IMR-90 (cell line): ENCODE measurements around the gene CTSO. TPM values are rescaled to one million over a fixed set of nuclear protein-coding genes. Genes with fewer than 3 reads are reported as not detected.

Source experiments
- ATAC-seq: fragments of 200-7000 bp; cut with Tn5 transposase; 2 replicates; pipeline ENCODE4 v1.9.1; 2020; ENCODE audit warnings: low read depth, mild to moderate bottlenecking, moderate library complexity
- BruUV-seq: library from RNA; stranded (reverse); fragments of 400-500 nt; replicated peaks from 2 replicates; lab custom pipeline; 2021; lab: Mats Ljungman, UMichigan
- CTCF ChIA-PET: fragments of 300-600 bp; formaldehyde crosslinking; extraction: SDS; loops from one replicate; lab custom pipeline; 2021; ENCODE audit warnings: antibody characterized with exemption; lab: Yijun Ruan, JAX
- POLR2A ChIA-PET: fragments of 300-600 bp; sonication (Branson Sonifier 250); formaldehyde crosslinking; loops from one replicate; lab custom pipeline; 2022; ENCODE audit warnings: antibody characterized with exemption; ENCODE audit not compliant: unreplicated experiment; lab: Charles Lee
- DNase-seq: peaks from one replicate; pipeline ENCODE4 v3.0.0; 2013
- H2AFZ ChIP-seq: replicated peaks from 2 replicates; pipeline ENCODE3; 2013; ENCODE audit warnings: low read length, mild to moderate bottlenecking; ENCODE audit not compliant: poor library complexity
- H2AK5ac ChIP-seq: 2 replicates; pipeline ENCODE4 v1.6.1; 2013; ENCODE audit warnings: low read depth, low read length, inconsistent platforms
- H2AK9ac ChIP-seq: replicated peaks from 2 replicates; pipeline ENCODE3; 2013; ENCODE audit warnings: mild to moderate bottlenecking, low read depth, low read length, moderate library complexity; ENCODE audit not compliant: poor library complexity
- H2BK120ac ChIP-seq: 2 replicates; pipeline ENCODE4 v1.6.1; 2013; ENCODE audit warnings: low read depth, low read length, inconsistent platforms
- H2BK15ac ChIP-seq: 3 replicates; pipeline ENCODE4 v1.6.1; 2013; ENCODE audit warnings: low read depth, low read length, inconsistent platforms
- H2BK20ac ChIP-seq: 2 replicates; pipeline ENCODE4 v1.6.1; 2013; ENCODE audit warnings: low read depth, mild to moderate bottlenecking, inconsistent platforms, low read length, moderate library complexity
- H2BK5ac ChIP-seq: 2 replicates; pipeline ENCODE4 v1.6.1; 2013; ENCODE audit warnings: mild to moderate bottlenecking, low read depth, low read length, inconsistent platforms; ENCODE audit not compliant: poor library complexity, severe bottlenecking
- H3K14ac ChIP-seq: replicated peaks from 2 replicates; pipeline ENCODE4 v1.6.1; 2013; ENCODE audit warnings: low read depth, low read length, inconsistent platforms
- H3K18ac ChIP-seq: 2 replicates; pipeline ENCODE4 v1.6.1; 2013; ENCODE audit warnings: low read depth, low read length, control low read depth
- H3K23ac ChIP-seq: 2 replicates; pipeline ENCODE4 v1.6.1; 2013; ENCODE audit warnings: low read depth, low read length, inconsistent platforms
- H3K27ac ChIP-seq: 2 replicates; pipeline ENCODE4 v1.5.1; 2013; ENCODE audit warnings: mild to moderate bottlenecking, control low read depth, low read length; ENCODE audit not compliant: insufficient read depth
- H3K27me3 ChIP-seq: 2 replicates; pipeline ENCODE4 v1.6.1; 2013; ENCODE audit warnings: low read length; ENCODE audit not compliant: control insufficient read depth, insufficient read depth
- H3K36me3 ChIP-seq: 2 replicates; pipeline ENCODE4 v1.6.1; 2013; ENCODE audit warnings: low read length, mixed read lengths; ENCODE audit not compliant: control insufficient read depth, insufficient read depth
- H3K4ac ChIP-seq: 2 replicates; pipeline ENCODE4 v1.6.1; 2013; ENCODE audit warnings: low read depth, low read length, inconsistent platforms
- H3K4me1 ChIP-seq: 2 replicates; pipeline ENCODE4 v1.6.1; 2013; ENCODE audit warnings: low read length, mixed read lengths; ENCODE audit not compliant: control insufficient read depth, insufficient read depth
- H3K4me2 ChIP-seq: 2 replicates; pipeline ENCODE4 v1.6.1; 2013; ENCODE audit warnings: low read depth, mild to moderate bottlenecking, control low read depth, low read length, moderate library complexity
- H3K4me3 ChIP-seq: 2 replicates; pipeline ENCODE4 v1.5.1; 2013; ENCODE audit warnings: low read depth, mild to moderate bottlenecking, control low read depth, low read length, moderate library complexity; ENCODE audit not compliant: insufficient read depth
- H3K56ac ChIP-seq: 2 replicates; pipeline ENCODE4 v1.6.1; 2013; ENCODE audit warnings: low read length, inconsistent platforms; ENCODE audit not compliant: insufficient read depth; ENCODE audit errors: extremely low read depth
- H3K79me1 ChIP-seq, 2 experiments: 2 replicates each; pipeline ENCODE4 v1.6.1; 2013; ENCODE audit warnings: low read length in 2 of 2, inconsistent platforms in 1 of 2, low read depth in 1 of 2
- H3K9ac ChIP-seq: 2 replicates; pipeline ENCODE4 v1.6.1; 2013; ENCODE audit warnings: low read depth, low read length, control low read depth
- H3K9me1 ChIP-seq: 2 replicates; pipeline ENCODE4 v1.6.1; 2013; ENCODE audit warnings: low read length, inconsistent platforms; ENCODE audit not compliant: insufficient read depth
- H3K9me3 ChIP-seq: 2 replicates; pipeline ENCODE4 v1.6.1; 2013; ENCODE audit warnings: low read length; ENCODE audit not compliant: control insufficient read depth, insufficient read depth
- H4K20me1 ChIP-seq: 2 replicates; pipeline ENCODE4 v1.6.1; 2013; ENCODE audit warnings: low read length, inconsistent platforms; ENCODE audit not compliant: insufficient read depth
- H4K5ac ChIP-seq: 2 replicates; pipeline ENCODE4 v1.6.1; 2013; ENCODE audit warnings: mild to moderate bottlenecking, low read depth, low read length, control low read depth
- H4K8ac ChIP-seq, 2 experiments: 2 replicates each; pipeline ENCODE4 v1.6.1; 2013; ENCODE audit warnings: low read depth in 2 of 2, low read length in 2 of 2, control low read depth in 1 of 2, inconsistent platforms in 1 of 2
- H4K91ac ChIP-seq: 2 replicates; pipeline ENCODE4 v1.6.1; 2013; ENCODE audit warnings: low read depth, low read length, inconsistent platforms; ENCODE audit not compliant: insufficient read depth
- CEBPB ChIP-seq: IDR thresholded peaks from 2 replicates; pipeline ENCODE4 v1.6.1; 2012; ENCODE audit warnings: low read depth, low read length, improper control_type of control experiment
- CTCF ChIP-seq: conservative IDR thresholded peaks from 2 replicates; pipeline ENCODE4 v1.5.1; 2012; ENCODE audit warnings: mild to moderate bottlenecking, low read depth, low read length, improper control_type of control experiment
- MXI1 ChIP-seq: IDR thresholded peaks from 2 replicates; pipeline ENCODE4 v1.6.1; 2012; ENCODE audit warnings: low read depth, mild to moderate bottlenecking, low read length, moderate library complexity, borderline replicate concordance
- NFE2L2 ChIP-seq: fragments of 150-350 bp; IDR thresholded peaks from 2 replicates; pipeline ENCODE4 v1.6.1; 2016; ENCODE audit warnings: low read depth, mild to moderate bottlenecking, low read length
- POLR2A ChIP-seq: IDR thresholded peaks from 2 replicates; pipeline ENCODE4 v1.6.1; 2012; ENCODE audit warnings: mild to moderate bottlenecking, low read depth, low read length
- RAD21 ChIP-seq: IDR thresholded peaks from 2 replicates; pipeline ENCODE4 v1.6.1; 2012; ENCODE audit warnings: low read length, improper control_type of control experiment
- RFX5 ChIP-seq: IDR thresholded peaks from 2 replicates; pipeline ENCODE4 v1.8.0; 2012; ENCODE audit warnings: low read depth, mild to moderate bottlenecking, low read length, moderate library complexity
- WGBS, 2 experiments: methylation state at CpG; one replicate each; pipeline versions ENCODE4 v1.1.5 to v1.1.7; 2013; ENCODE audit warnings: missing lambda C conversion rate in 2 of 2; ENCODE audit not compliant: insufficient read length in 1 of 2; ENCODE audit errors: extremely low coverage in 2 of 2; 5-methylcytosine and 5-hydroxymethylcytosine counted together
- dilution Hi-C: fragments of 300-500 bp; cut with HindIII; formaldehyde crosslinking; loops from one replicate; pipeline ENCODE4 v1.14.3; 2018; ENCODE audit warnings: low sequenced_read_pairs; ENCODE audit not compliant: unreplicated experiment
- in situ Hi-C: fragments of 300-500 bp; cut with MboI; formaldehyde crosslinking; loops from 3 replicates; pipeline ENCODE4 v1.14.3; 2019; ENCODE audit warnings: low sequenced_read_pairs, inconsistent platforms, mixed read lengths
- intact Hi-C: fragments of 100-400 bp; cut with micrococcal nuclease; formaldehyde crosslinking; loops from 2 replicates; pipeline ENCODE4 v1.10.0; 2022
- polyA plus RNA-seq, 3 experiments: library from polyadenylated mRNA; depleted of rRNA; stranded (reverse); fragments of >200 nt; gene quantifications; 2 replicates each; pipeline ENCODE4 v1.2.3, GENCODE V29; 2012; ENCODE audit warnings: low replicate concordance in 1 of 3
- total RNA-seq: library from RNA; depleted of rRNA; stranded (reverse); fragments of >200 nt; gene quantifications from 2 replicates; pipeline ENCODE4 v1.2.3, GENCODE V29; 2012
- TF ChIP-seq, protein P1 (sequence below): fragments of 150-350 bp; IDR thresholded peaks from 2 replicates; pipeline ENCODE4 v1.6.1; 2016; ENCODE audit warnings: low read depth, mild to moderate bottlenecking, low read length, moderate library complexity, borderline replicate concordance

CTSO gene
- total and polyA plus RNA-seq, 2 of the 4 experiments (the other 2 are of a cell fraction) = 2.9 to 3.9 TPM

- TF ChIP-seq, protein P1, sequence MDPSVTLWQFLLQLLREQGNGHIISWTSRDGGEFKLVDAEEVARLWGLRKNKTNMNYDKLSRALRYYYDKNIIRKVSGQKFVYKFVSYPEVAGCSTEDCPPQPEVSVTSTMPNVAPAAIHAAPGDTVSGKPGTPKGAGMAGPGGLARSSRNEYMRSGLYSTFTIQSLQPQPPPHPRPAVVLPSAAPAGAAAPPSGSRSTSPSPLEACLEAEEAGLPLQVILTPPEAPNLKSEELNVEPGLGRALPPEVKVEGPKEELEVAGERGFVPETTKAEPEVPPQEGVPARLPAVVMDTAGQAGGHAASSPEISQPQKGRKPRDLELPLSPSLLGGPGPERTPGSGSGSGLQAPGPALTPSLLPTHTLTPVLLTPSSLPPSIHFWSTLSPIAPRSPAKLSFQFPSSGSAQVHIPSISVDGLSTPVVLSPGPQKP = no peak
- TF ChIP-seq CTCF = no peak
- no peak for TF ChIP-seq POLR2A
- TF ChIP-seq NFE2L2 = no peak
- no peak for TF ChIP-seq RFX5
- TF ChIP-seq CEBPB = no peak
- TF ChIP-seq RAD21 = no peak
- no peak for TF ChIP-seq MXI1
- H2AFZ ChIP-seq = no peak overlapping the region
- no peak overlapping the region for H2BK15ac ChIP-seq
- H3K36me3 ChIP-seq = no peaks in the 10 kb centered on the region
- intact Hi-C loops = no loop called here
- DNase-seq (no peak), ATAC-seq (no peak)
- dilution Hi-C loops = no loop called here
- H3K9me3 ChIP-seq = 0 out of 2 replicates have a peak, but pooled peaks cover 1% of the 10 kb centered on the region
- POLR2A ChIA-PET = no interaction called here
- no peak overlapping the region for H2AK5ac ChIP-seq
- no peak overlapping the region for H3K18ac ChIP-seq
- H3K23ac ChIP-seq = no peak overlapping the region
- H2BK5ac ChIP-seq = no peak overlapping the region
- H4K8ac ChIP-seq = no peak overlapping the region
- no peak overlapping the region for H2AK9ac ChIP-seq
- H3K56ac ChIP-seq = no peak overlapping the region
- H3K27ac ChIP-seq = no peak overlapping the region
- H3K14ac ChIP-seq = no peak overlapping the region
- BruUV-seq = no TSS peak
- no peaks in the 10 kb centered on the region for H3K4me1 ChIP-seq
- no peak overlapping the region for H4K5ac ChIP-seq
- in situ Hi-C loops = no loop called here
- no peaks in the 10 kb centered on the region for H3K9me1 ChIP-seq
- H3K79me1 ChIP-seq = no peaks in the 10 kb centered on the region
- H3K4ac ChIP-seq = no peak overlapping the region
- no peaks in the 10 kb centered on the region for H3K27me3 ChIP-seq
- no peak overlapping the region for H2BK120ac ChIP-seq
- no peak overlapping the region for H3K4me3 ChIP-seq
- 80% methylated on average over 3 of the region's 3 CpGs; no CpG with 5 or more reads in 1 of the 2 experiments for WGBS, 2 experiments
- no peaks in the 10 kb centered on the region for H4K20me1 ChIP-seq
- no peak overlapping the region for H4K91ac ChIP-seq
- no peak overlapping the region for H3K9ac ChIP-seq
- no peak overlapping the region for H3K4me2 ChIP-seq
- CTCF ChIA-PET = no interaction called here
- no peak overlapping the region for H2BK20ac ChIP-seq
Observed at GRCh38 chr4:155883895-155884294, 69.8 kb downstream of the CTSO start.
